K562 treated with DMSO at 1 percent for 12 hours (cell line): ENCODE measurements around the gene CDC42BPB. TPM values are rescaled to one million over a fixed set of nuclear protein-coding genes. Genes with fewer than 3 reads are reported as not detected.

ENCODE experiments used
- total RNA-seq: library from RNA; unstranded; fragments of 300-600 nt; gene quantifications from 2 replicates; pipeline ENCODE4 v1.2.3, GENCODE V29; 2022; ENCODE audit not compliant: insufficient read depth

CDC42BPB gene, protein sequence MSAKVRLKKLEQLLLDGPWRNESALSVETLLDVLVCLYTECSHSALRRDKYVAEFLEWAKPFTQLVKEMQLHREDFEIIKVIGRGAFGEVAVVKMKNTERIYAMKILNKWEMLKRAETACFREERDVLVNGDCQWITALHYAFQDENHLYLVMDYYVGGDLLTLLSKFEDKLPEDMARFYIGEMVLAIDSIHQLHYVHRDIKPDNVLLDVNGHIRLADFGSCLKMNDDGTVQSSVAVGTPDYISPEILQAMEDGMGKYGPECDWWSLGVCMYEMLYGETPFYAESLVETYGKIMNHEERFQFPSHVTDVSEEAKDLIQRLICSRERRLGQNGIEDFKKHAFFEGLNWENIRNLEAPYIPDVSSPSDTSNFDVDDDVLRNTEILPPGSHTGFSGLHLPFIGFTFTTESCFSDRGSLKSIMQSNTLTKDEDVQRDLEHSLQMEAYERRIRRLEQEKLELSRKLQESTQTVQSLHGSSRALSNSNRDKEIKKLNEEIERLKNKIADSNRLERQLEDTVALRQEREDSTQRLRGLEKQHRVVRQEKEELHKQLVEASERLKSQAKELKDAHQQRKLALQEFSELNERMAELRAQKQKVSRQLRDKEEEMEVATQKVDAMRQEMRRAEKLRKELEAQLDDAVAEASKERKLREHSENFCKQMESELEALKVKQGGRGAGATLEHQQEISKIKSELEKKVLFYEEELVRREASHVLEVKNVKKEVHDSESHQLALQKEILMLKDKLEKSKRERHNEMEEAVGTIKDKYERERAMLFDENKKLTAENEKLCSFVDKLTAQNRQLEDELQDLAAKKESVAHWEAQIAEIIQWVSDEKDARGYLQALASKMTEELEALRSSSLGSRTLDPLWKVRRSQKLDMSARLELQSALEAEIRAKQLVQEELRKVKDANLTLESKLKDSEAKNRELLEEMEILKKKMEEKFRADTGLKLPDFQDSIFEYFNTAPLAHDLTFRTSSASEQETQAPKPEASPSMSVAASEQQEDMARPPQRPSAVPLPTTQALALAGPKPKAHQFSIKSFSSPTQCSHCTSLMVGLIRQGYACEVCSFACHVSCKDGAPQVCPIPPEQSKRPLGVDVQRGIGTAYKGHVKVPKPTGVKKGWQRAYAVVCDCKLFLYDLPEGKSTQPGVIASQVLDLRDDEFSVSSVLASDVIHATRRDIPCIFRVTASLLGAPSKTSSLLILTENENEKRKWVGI (N-terminal part only)
- 9.4 and 30.6 TPM in 2 replicates for total RNA-seq

DNA sequence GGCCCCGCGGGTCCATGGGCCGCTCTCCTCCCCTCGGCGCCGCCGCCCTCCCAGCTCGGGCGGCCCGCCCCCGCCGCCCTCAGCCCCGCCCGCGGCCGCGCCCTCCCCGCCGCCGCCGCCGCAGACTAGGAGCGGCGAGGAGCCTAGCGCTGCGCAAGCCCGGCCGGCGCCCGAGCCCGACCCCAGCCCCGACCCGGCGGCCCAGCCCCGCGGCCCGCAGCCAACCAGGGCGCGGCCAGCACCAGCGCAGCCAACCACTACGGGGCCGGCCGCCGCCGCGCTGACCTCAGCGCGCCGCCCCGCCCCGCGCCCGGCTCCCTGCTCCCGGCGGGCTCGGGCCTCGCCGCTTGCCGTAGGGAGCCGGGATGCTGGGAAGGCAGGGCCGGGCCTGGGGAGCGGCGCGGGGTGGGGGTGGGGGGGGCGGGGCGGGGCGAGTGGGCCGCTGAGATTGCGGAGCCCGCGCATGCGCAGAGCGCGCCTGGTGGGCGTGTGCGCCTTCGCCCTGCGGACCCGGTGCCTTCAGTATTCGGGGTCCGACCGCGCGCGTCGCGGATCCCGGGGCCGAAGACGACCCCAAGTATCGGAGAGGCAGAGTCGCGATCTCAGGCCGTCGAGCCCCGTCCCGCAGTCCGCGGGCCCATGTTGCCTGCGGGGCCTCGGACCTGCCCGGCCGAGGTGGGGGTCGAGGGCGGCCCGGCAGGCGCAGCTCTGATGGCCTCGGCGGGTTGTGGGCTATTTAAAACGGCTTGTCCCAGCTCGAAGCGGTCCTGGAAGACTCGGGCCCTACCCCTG lies at the start of gene CDC42BPB:
CDC42BPB (minus strand) TSS at position 178 of the 792 bp plus-strand sequence. CDS start 376 bp downstream, outside the sequence.

DNA sequence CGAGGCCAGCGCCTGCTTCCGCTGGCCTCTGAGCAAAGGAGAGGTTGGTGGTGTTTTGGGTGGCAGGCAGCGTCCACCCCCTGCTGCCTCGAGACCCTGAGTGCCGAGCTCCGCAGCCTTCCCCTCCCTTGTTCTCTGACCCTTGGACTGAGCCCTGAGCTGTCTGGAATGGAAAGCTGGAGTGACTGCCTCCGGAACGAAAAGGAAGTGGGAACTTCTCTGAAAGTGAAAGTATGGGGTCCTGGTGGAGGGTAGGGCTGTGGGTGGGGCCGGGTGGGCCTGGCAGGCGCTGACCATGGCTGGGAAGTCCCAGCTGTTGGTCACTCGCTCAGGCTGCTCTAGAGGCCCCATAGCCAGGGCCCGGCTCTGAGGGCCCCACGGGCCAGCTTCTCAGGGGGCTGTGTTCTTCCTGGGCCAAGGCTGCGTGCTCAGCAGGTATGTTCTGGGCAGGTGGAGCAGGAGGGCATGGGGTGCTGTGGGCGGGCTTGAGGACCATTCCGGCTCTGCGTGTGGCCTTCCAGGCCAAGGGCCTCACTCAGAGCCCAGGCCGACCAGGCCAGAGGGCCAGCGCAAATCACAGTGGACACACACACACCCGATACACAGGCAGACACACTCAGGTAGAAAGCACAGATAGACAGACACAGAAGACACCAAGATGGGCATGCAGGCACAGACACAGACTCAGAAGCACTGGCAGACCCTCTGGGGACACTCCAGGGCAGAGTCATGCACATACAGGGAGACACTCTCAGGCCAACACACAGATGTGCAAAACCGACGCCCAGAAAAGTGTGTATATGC lies 37.3 kb upstream of the CDC42BPB start, which contains the start of gene EXOC3L4:
EXOC3L4 (plus strand) TSS at position 320 of the 804 bp plus-strand sequence. CDS start 5,495 bp downstream, outside the sequence.

DNA sequence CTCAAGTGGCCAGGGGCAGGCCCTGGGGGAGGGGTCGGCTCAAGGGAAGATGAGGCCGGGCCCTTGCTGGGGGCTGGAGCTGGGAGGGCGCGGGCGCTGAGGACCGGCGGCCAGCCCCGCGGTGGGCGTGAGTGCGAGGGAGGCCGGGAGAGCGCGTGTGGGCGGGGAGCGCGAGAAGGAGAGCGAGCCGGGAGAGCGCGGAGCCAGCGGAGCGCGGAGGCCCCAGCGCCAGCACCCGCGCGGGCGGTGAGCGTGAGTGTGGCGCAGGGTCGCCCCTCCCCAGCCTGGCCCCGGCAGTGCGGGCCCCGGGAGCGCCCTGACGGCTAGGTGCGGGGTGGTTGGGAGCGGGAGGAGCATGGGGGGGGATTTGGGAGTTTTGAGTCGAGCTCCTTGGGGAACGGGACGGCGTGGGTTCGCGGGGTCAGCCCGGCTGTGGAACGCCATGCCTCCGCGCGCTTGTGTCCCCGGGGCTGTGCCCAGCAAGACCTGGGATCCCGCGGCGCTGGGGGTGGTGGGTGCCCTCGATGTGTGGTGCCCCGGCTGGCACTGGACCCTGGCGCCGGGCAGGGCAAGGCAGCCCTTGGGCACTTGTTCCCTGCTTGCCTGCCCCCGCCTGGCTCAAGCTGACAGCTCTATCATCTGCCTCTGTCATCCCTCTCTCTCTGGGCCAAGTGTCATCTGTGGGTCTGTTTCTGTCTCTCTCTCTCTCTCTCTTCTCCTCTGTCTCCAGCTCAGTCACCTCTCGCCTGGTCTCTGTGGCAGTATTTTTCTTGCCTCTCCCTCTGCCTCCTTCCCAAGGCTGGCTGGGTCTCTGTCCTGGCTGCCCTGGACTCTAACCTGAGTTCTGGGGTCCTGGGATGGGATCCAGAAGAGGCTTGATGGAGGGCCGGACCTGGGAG lies 26.9 kb upstream of the CDC42BPB start, which contains the start of gene LBHD2:
LBHD2 (plus strand) TSS at position 190 of the 899 bp plus-strand sequence. CDS start 1,803 bp downstream, outside the sequence.

DNA sequence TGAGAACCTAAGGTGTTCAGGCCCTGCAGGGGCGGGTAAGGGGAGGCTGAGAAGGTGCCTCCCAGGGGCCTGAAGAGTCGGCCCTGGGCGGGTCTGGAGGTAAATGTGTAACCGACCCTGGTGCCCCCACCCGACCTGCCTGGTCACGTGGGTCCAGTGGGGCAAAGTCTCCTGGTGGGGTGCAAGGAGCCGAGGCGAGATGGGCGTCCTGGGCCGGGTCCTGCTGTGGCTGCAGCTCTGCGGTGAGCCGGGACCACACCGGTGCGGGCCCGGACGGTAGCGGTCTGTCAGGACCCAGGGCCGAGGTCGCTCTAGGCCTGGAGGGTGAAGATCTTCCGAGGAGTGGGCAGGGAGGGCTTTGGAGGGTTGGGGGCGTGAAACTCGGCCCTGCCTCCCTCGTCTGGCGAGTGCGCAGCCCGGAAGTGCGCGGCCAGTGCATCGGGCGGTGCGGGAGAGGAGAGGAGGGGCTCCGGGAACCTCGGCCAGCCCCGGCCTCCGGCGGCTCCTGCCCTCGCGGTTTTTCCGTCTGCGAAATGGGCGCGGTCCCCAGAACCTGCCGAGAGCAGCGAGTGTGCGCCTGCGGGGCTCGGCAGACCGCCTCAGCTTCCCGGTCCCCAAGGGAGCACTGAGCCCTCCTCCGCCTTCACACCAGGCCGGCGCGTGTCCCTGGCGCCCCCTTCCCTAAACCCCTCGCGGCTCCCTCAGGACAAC lies 134.7 kb downstream of the CDC42BPB start, which contains the start of gene AMN:
AMN (plus strand) TSS at position 174 of the 711 bp plus-strand sequence; CDS start at position 200, 26 bp downstream.

Other genes with a start within 250 kb of the CDC42BPB start
- gene AMN, start 134.9 kb downstream of the CDC42BPB start, total RNA-seq = 0.27 TPM in 1 of 2 replicates, not detected in the other
- gene LBHD2, start 26.7 kb upstream of the CDC42BPB start, total RNA-seq = not detected in 2 replicates
- gene EXOC3L4, start 37.2 kb upstream of the CDC42BPB start, total RNA-seq = 1.8 TPM in 1 of 2 replicates, not detected in the other
- 103 and 168 TPM in 2 replicates for gene TNFAIP2, start 65.9 kb upstream of the CDC42BPB start, total RNA-seq